ENCODE measurements around the gene CAMK4. TPM values are rescaled to one million over a fixed set of nuclear protein-coding genes. Genes with fewer than 3 reads are reported as not detected.
A peak's percentile ranks its signal among the peaks of the same experiment; 100 is the strongest.

Gene CAMK4
- total and polyA plus RNA-seq, 10 donors, result 0.90 to 22.3 (median 12.6) TPM

- intact Hi-C loops (cut with DNase I; ENCODE audit: low total_unique reads), result no loop called here
- DNase-seq, result no peak
- Histone ChIP-seq H3K27me3 (replicated peaks in 1 of 7) (no peaks in the 10 kb centered on the region), H3K4me3 (no peak overlapping the region), H3K36me3 (no peaks in the 10 kb centered on the region), H3K27ac (no peak overlapping the region), H3K9me3 (no peaks in the 10 kb centered on the region), H3K4me1 (no peaks in the 10 kb centered on the region)
- WGBS, 5 donors, result 48 to 84% (median 64%) methylated on average over 2 of the region's 2 CpGs
- TF ChIP-seq CTCF (IDR thresholded peaks at IDR 0.05 in 8 of 11, conservative IDR thresholded peaks at IDR 0.05 in 3 of 11) (no peak), POLR2A (IDR thresholded peaks at IDR 0.05) (no peak), POLR2AphosphoS5 (IDR thresholded peaks at IDR 0.05) (no peak)
These were observed 245.7 kb downstream of the CAMK4 start for GRCh38 chr5:111469903-111470302.

GRCh38 chr5:111472096-111472495, 247.9 kb downstream of the CAMK4 start:
- Histone ChIP-seq H3K27me3 (replicated peaks in 1 of 7) (no peaks in the 10 kb centered on the region), H3K27ac (peak overlapping the region in 2 of 8 donors; percentile 13 to 26), H3K36me3 (no peaks in the 10 kb centered on the region), H3K9me3 (no peaks in the 10 kb centered on the region), H3K4me3 (no peak overlapping the region), H3K4me1 (no peaks in the 10 kb centered on the region)
- DNase-seq, result no peak
- TF ChIP-seq CTCF (IDR thresholded peaks at IDR 0.05 in 8 of 11, conservative IDR thresholded peaks at IDR 0.05 in 3 of 11), result no peak
- no peak for TF ChIP-seq POLR2A (IDR thresholded peaks at IDR 0.05)
- TF ChIP-seq POLR2AphosphoS5 (IDR thresholded peaks at IDR 0.05), result no peak
- intact Hi-C loops (cut with DNase I; ENCODE audit: low total_unique reads), result no loop called here
- WGBS, 5 donors, result 91 to 96% (median 91%) methylated on average over 3 of the region's 3 CpGs

- intact Hi-C loops (cut with DNase I; ENCODE audit: low total_unique reads), result no loop called here
- peak overlapping the region in 2 of 8 donors; percentile 13 to 26 for H3K27ac ChIP-seq
- no peak overlapping the region for H3K4me3 ChIP-seq
- TF ChIP-seq POLR2AphosphoS5 (IDR thresholded peaks at IDR 0.05) (no peak), CTCF (IDR thresholded peaks at IDR 0.05 in 8 of 11, conservative IDR thresholded peaks at IDR 0.05 in 3 of 11) (no peak), POLR2A (IDR thresholded peaks at IDR 0.05) (no peak)
- no peak for DNase-seq
- no peaks in the 10 kb centered on the region for H3K27me3 ChIP-seq (replicated peaks in 1 of 7)
- H3K9me3 ChIP-seq, result no peaks in the 10 kb centered on the region
- WGBS, 5 donors, result 50 to 61% (median 58%) methylated on average over 3 of the region's 3 CpGs
- no peaks in the 10 kb centered on the region for H3K4me1 ChIP-seq
- H3K36me3 ChIP-seq, result no peaks in the 10 kb centered on the region
These were observed 248.4 kb downstream of the CAMK4 start for GRCh38 chr5:111472579-111472978.

GRCh38 chr5:111478266-111478665, 254.1 kb downstream of the CAMK4 start:
- WGBS, 5 donors, result 81 to 98% (median 88%) methylated on average over 1 of the region's 1 CpG
- H3K4me3 ChIP-seq, result no peak overlapping the region
- no peaks in the 10 kb centered on the region for H3K4me1 ChIP-seq
- H3K27ac ChIP-seq, result no peak overlapping the region
- H3K36me3 ChIP-seq, result peaks cover 0 to 5% (median 0%) of the 10 kb centered on the region in 6 donors
- H3K9me3 ChIP-seq, result no peaks in the 10 kb centered on the region
- DNase-seq, result no peak
- no peaks in the 10 kb centered on the region for H3K27me3 ChIP-seq (replicated peaks in 1 of 7)
- intact Hi-C loops (cut with DNase I; ENCODE audit: low total_unique reads), result no loop called here
- no peak for TF ChIP-seq POLR2A (IDR thresholded peaks at IDR 0.05)
- no peak for TF ChIP-seq POLR2AphosphoS5 (IDR thresholded peaks at IDR 0.05)

GRCh38 chr5:111478898-111479297, 254.7 kb downstream of the CAMK4 start:
- TF ChIP-seq POLR2A (IDR thresholded peaks at IDR 0.05) (no peak), CTCF (IDR thresholded peaks at IDR 0.05 in 8 of 11, conservative IDR thresholded peaks at IDR 0.05 in 3 of 11) (no peak), POLR2AphosphoS5 (IDR thresholded peaks at IDR 0.05) (no peak)
- Histone ChIP-seq H3K4me3 (no peak overlapping the region), H3K27me3 (replicated peaks in 1 of 7) (no peaks in the 10 kb centered on the region), H3K27ac (no peak overlapping the region), H3K9me3 (no peaks in the 10 kb centered on the region), H3K36me3 (peaks cover 0 to 8% (median 0%) of the 10 kb centered on the region in 6 donors), H3K4me1 (no peaks in the 10 kb centered on the region)
- WGBS, 5 donors, result 91 to 99% (median 98%) methylated on average over 2 of the region's 2 CpGs
- DNase-seq, result no peak
- intact Hi-C loops (cut with DNase I; ENCODE audit: low total_unique reads), result no loop called here
